HAP-1 (cell line): Measurements from ENCODE around the gene EYS.

Source experiments
- DNase-seq, 2 experiments: peaks; one replicate each; pipeline ENCODE4 v3.0.0-alpha.2; 2016 to 2020; ENCODE audit warnings: low spot score in 2 of 2
- H3K27me3 ChIP-seq: fragments of 250-450 bp; sonication (Bioruptor Pico); 2 replicates; pipeline ENCODE4 v1.5.1; 2020; ENCODE audit warnings: low read depth, mild to moderate bottlenecking, moderate library complexity
- H3K36me3 ChIP-seq: fragments of 250-450 bp; sonication (Bioruptor Pico); replicated peaks from 2 replicates; pipeline ENCODE4 v1.5.1; 2020; ENCODE audit warnings: mild to moderate bottlenecking
- H3K4me1 ChIP-seq: fragments of 250-450 bp; sonication (Bioruptor Pico); 2 replicates; pipeline ENCODE4 v1.5.1; 2020; ENCODE audit warnings: mild to moderate bottlenecking
- H3K4me3 ChIP-seq: fragments of 250-450 bp; sonication (Bioruptor Pico); 2 replicates; pipeline ENCODE4 v1.5.1; 2020; ENCODE audit warnings: mild to moderate bottlenecking, moderate library complexity
- H3K9me3 ChIP-seq: fragments of 250-450 bp; sonication (Bioruptor Pico); 2 replicates; pipeline ENCODE4 v1.5.1; 2020; ENCODE audit warnings: mild to moderate bottlenecking, moderate library complexity
- in situ Hi-C: fragments of 300-500 bp; cut with MboI; formaldehyde crosslinking; loops from 3 replicates; pipeline ENCODE4 v1.14.3; 2020; ENCODE audit warnings: low sequenced_read_pairs, inconsistent platforms, mixed read lengths

EYS gene

GRCh38 chr6:65199683-65200082 is 507.3 kb downstream of the EYS start:
- H3K4me1 ChIP-seq = no peaks in the 10 kb centered on the region
- in situ Hi-C loops = no loop called here
- H3K9me3 ChIP-seq = no peaks in the 10 kb centered on the region
- H3K27me3 ChIP-seq = no peaks in the 10 kb centered on the region
- no peaks in the 10 kb centered on the region for H3K36me3 ChIP-seq
- no peak for DNase-seq
- no peak overlapping the region for H3K4me3 ChIP-seq

GRCh38 chr6:65199121-65199520 is 507.9 kb downstream of the EYS start:
- DNase-seq = no peak
- H3K4me3 ChIP-seq = no peak overlapping the region
- H3K9me3 ChIP-seq = no peaks in the 10 kb centered on the region
- no peaks in the 10 kb centered on the region for H3K27me3 ChIP-seq
- in situ Hi-C loops = no loop called here
- H3K36me3 ChIP-seq = no peaks in the 10 kb centered on the region
- H3K4me1 ChIP-seq = no peaks in the 10 kb centered on the region

GRCh38 chr6:65191471-65191870 is 515.6 kb downstream of the EYS start:
- no peaks in the 10 kb centered on the region for H3K4me1 ChIP-seq
- DNase-seq = no peak
- no peak overlapping the region for H3K4me3 ChIP-seq
- H3K36me3 ChIP-seq = no peaks in the 10 kb centered on the region
- in situ Hi-C loops = no loop called here
- H3K9me3 ChIP-seq = no peaks in the 10 kb centered on the region
- H3K27me3 ChIP-seq = no peaks in the 10 kb centered on the region

GRCh38 chr6:65189236-65189881 is 517.7 kb downstream of the EYS start:
- no peak overlapping the region for H3K4me3 ChIP-seq
- in situ Hi-C loops = no loop called here
- DNase-seq = no peak

GRCh38 chr6:65186826-65187225 is 520.2 kb downstream of the EYS start:
- H3K9me3 ChIP-seq = no peaks in the 10 kb centered on the region
- H3K36me3 ChIP-seq = no peaks in the 10 kb centered on the region
- in situ Hi-C loops = no loop called here
- no peak overlapping the region for H3K4me3 ChIP-seq
- DNase-seq = no peak
- no peaks in the 10 kb centered on the region for H3K27me3 ChIP-seq
- no peaks in the 10 kb centered on the region for H3K4me1 ChIP-seq

More at GRCh38 chr6:65189236-65189881, 517.7 kb downstream of the EYS start:
- H3K9me3 ChIP-seq = no peaks in the 10 kb centered on the region
- no peaks in the 10 kb centered on the region for H3K36me3 ChIP-seq
- no peaks in the 10 kb centered on the region for H3K27me3 ChIP-seq
- no peaks in the 10 kb centered on the region for H3K4me1 ChIP-seq

- H3K9me3 ChIP-seq = no peaks in the 10 kb centered on the region
- no peaks in the 10 kb centered on the region for H3K27me3 ChIP-seq
- no peak for DNase-seq
- in situ Hi-C loops = no loop called here
- no peaks in the 10 kb centered on the region for H3K36me3 ChIP-seq
- no peaks in the 10 kb centered on the region for H3K4me1 ChIP-seq
- H3K4me3 ChIP-seq = no peak overlapping the region
Observed at GRCh38 chr6:65182681-65183080, 524.3 kb downstream of the EYS start.

GRCh38 chr6:65170273-65170672 is 536.8 kb downstream of the EYS start:
- H3K4me1 ChIP-seq = no peaks in the 10 kb centered on the region
- no peaks in the 10 kb centered on the region for H3K27me3 ChIP-seq
- no peaks in the 10 kb centered on the region for H3K36me3 ChIP-seq
- no peaks in the 10 kb centered on the region for H3K9me3 ChIP-seq
- DNase-seq = no peak
- no peak overlapping the region for H3K4me3 ChIP-seq
- in situ Hi-C loops = no loop called here

- no peaks in the 10 kb centered on the region for H3K36me3 ChIP-seq
- H3K9me3 ChIP-seq = no peaks in the 10 kb centered on the region
- no peaks in the 10 kb centered on the region for H3K4me1 ChIP-seq
- no peaks in the 10 kb centered on the region for H3K27me3 ChIP-seq
- in situ Hi-C loops = no loop called here
- no peak for DNase-seq
- no peak overlapping the region for H3K4me3 ChIP-seq
Observed at GRCh38 chr6:65161661-65162060, 545.4 kb downstream of the EYS start.

GRCh38 chr6:65157025-65157424 is 550.0 kb downstream of the EYS start:
- Histone ChIP-seq H3K27me3 (no peaks in the 10 kb centered on the region), H3K36me3 (no peaks in the 10 kb centered on the region), H3K4me1 (no peaks in the 10 kb centered on the region), H3K4me3 (no peak overlapping the region), H3K9me3 (no peaks in the 10 kb centered on the region)
- no peak for DNase-seq
- in situ Hi-C loops = no loop called here

GRCh38 chr6:65155083-65155482 is 551.9 kb downstream of the EYS start:
- Histone ChIP-seq H3K4me3 (no peak overlapping the region), H3K27me3 (no peaks in the 10 kb centered on the region), H3K9me3 (no peaks in the 10 kb centered on the region), H3K4me1 (no peaks in the 10 kb centered on the region), H3K36me3 (no peaks in the 10 kb centered on the region)
- in situ Hi-C loops = no loop called here
- DNase-seq = no peak

- no peak for DNase-seq
- no peaks in the 10 kb centered on the region for H3K4me1 ChIP-seq
- in situ Hi-C loops = no loop called here
- H3K27me3 ChIP-seq = no peaks in the 10 kb centered on the region
- no peak overlapping the region for H3K4me3 ChIP-seq
- no peaks in the 10 kb centered on the region for H3K9me3 ChIP-seq
- H3K36me3 ChIP-seq = no peaks in the 10 kb centered on the region
Observed at GRCh38 chr6:65149841-65150240, 557.2 kb downstream of the EYS start.

GRCh38 chr6:65148839-65149238 is 558.2 kb downstream of the EYS start:
- no peak overlapping the region for H3K4me3 ChIP-seq
- in situ Hi-C loops = no loop called here

GRCh38 chr6:65135567-65135966 is 571.5 kb downstream of the EYS start:
- no peaks in the 10 kb centered on the region for H3K4me1 ChIP-seq
- H3K9me3 ChIP-seq = no peaks in the 10 kb centered on the region
- DNase-seq = no peak
- no peaks in the 10 kb centered on the region for H3K36me3 ChIP-seq
- in situ Hi-C loops = no loop called here
- no peaks in the 10 kb centered on the region for H3K27me3 ChIP-seq
- no peak overlapping the region for H3K4me3 ChIP-seq

More at GRCh38 chr6:65148839-65149238, 558.2 kb downstream of the EYS start:
- no peaks in the 10 kb centered on the region for H3K36me3 ChIP-seq
- no peaks in the 10 kb centered on the region for H3K9me3 ChIP-seq
- H3K27me3 ChIP-seq = no peaks in the 10 kb centered on the region
- no peak for DNase-seq
- H3K4me1 ChIP-seq = no peaks in the 10 kb centered on the region

- in situ Hi-C loops = no loop called here
- H3K9me3 ChIP-seq = no peaks in the 10 kb centered on the region
- H3K4me1 ChIP-seq = no peaks in the 10 kb centered on the region
- no peaks in the 10 kb centered on the region for H3K27me3 ChIP-seq
- DNase-seq = no peak
- H3K36me3 ChIP-seq = no peaks in the 10 kb centered on the region
- no peak overlapping the region for H3K4me3 ChIP-seq
Observed at GRCh38 chr6:65126667-65127066, 580.4 kb downstream of the EYS start.

GRCh38 chr6:65123521-65123920 is 583.5 kb downstream of the EYS start:
- Histone ChIP-seq H3K4me1 (no peaks in the 10 kb centered on the region), H3K36me3 (no peaks in the 10 kb centered on the region), H3K27me3 (no peaks in the 10 kb centered on the region), H3K4me3 (no peak overlapping the region), H3K9me3 (no peaks in the 10 kb centered on the region)
- in situ Hi-C loops = no loop called here
- no peak for DNase-seq
